OCI-LY3 (cell line): ENCODE measurements around the gene SERPINA4.

Experiments used
- CTCF ChIP-seq: fragments of 200-600, 300-600 bp; sonication (generic); IDR thresholded peaks from 2 replicates; pipeline ENCODE4 v1.5.1; 2014; ENCODE audit warnings: antibody characterized with exemption, low read length, low read depth
- EZH2phosphoT487 ChIP-seq: fragments of 200-600 bp; shearing (Covaris generic); IDR thresholded peaks from 2 replicates; pipeline ENCODE4 v1.6.1; 2018; ENCODE audit warnings: antibody characterized with exemption, mixed run types, low read depth

GRCh38 chr14:94572637-94573303, 11.5 kb downstream of the SERPINA4 start:
- no peak for TF ChIP-seq CTCF
- TF ChIP-seq EZH2phosphoT487, result no peak
